GDM1 (cell line): ENCODE measurements around the gene PVRIG.
"Not testable (repeated sequence)": the region's sequence is repeated elsewhere in the genome, so short reads cannot be mapped to it uniquely, and the experiment has no call there.

Experiments used
- DNase-seq: peaks from one replicate; lab custom pipeline; 2025; lab: John Stamatoyannopoulos, UW

PVRIG gene

GRCh38 chr7:100219801-100220585, at the start of gene PVRIG:
Gene PVRIG, plus strand, starts transcription at chr7:100219949. Its CDS starts 22 bp downstream, at chr7:100219971.
- not testable (repeated sequence) for DNase-seq

GRCh38 chr7:100170101-100170897, 49.5 kb upstream of the PVRIG start:
- DNase-seq, result no peak

- DNase-seq, result no peak
Measured at GRCh38 chr7:100171087-100171681, 48.6 kb upstream of the PVRIG start.

- no peak for DNase-seq
Measured at GRCh38 chr7:100171840-100172239, 47.9 kb upstream of the PVRIG start.

- DNase-seq, result no peak
Measured at GRCh38 chr7:100173806-100174495, 45.8 kb upstream of the PVRIG start.

GRCh38 chr7:100174582-100174981, 45.2 kb upstream of the PVRIG start:
- DNase-seq, result no peak

- no peak for DNase-seq
Measured at GRCh38 chr7:100175296-100175935, 44.3 kb upstream of the PVRIG start.

- no peak for DNase-seq
Measured at GRCh38 chr7:100176096-100177044, 43.4 kb upstream of the PVRIG start.

- peak; percentile 93 for DNase-seq
Measured at GRCh38 chr7:100177045-100178001, 42.4 kb upstream of the PVRIG start, which contains the start of the genes GPC2 and STAG3. Gene GPC2, minus strand, starts transcription at chr7:100177381. Its CDS starts 182 bp downstream, at chr7:100177199. Gene STAG3, plus strand, starts transcription at chr7:100177918. Its CDS starts 2,639 bp downstream, at chr7:100180557.

- not testable (repeated sequence) for DNase-seq
Measured at GRCh38 chr7:100180084-100180483, 39.7 kb upstream of the PVRIG start.

- DNase-seq, result not testable (repeated sequence)
Measured at GRCh38 chr7:100182616-100183015, 37.1 kb upstream of the PVRIG start.

GRCh38 chr7:100183090-100183489, 36.7 kb upstream of the PVRIG start:
- not testable (repeated sequence) for DNase-seq

GRCh38 chr7:100185726-100186125, 34.0 kb upstream of the PVRIG start:
- no peak for DNase-seq

- no peak for DNase-seq
Measured at GRCh38 chr7:100189061-100189460, 30.7 kb upstream of the PVRIG start.

- no peak for DNase-seq
Measured at GRCh38 chr7:100190048-100190711, 29.6 kb upstream of the PVRIG start.

- no peak for DNase-seq
Measured at GRCh38 chr7:100191775-100192174, 28.0 kb upstream of the PVRIG start.

- DNase-seq, result not testable (repeated sequence)
Measured at GRCh38 chr7:100192281-100192862, 27.4 kb upstream of the PVRIG start.

GRCh38 chr7:100192969-100193368, 26.8 kb upstream of the PVRIG start:
- no peak for DNase-seq
